H1 (cell line): ENCODE measurements around the gene SMARCE1. TPM values are rescaled to one million over a fixed set of nuclear protein-coding genes. Genes with fewer than 3 reads are reported as not detected.

ENCODE experiments used
- CTCF ChIA-PET: fragments of 300-600 bp; sonication (Branson Sonifier 250); formaldehyde crosslinking; loops from one replicate; lab custom pipeline; 2021; ENCODE audit not compliant: partially characterized antibody; lab: Charles Lee
- POLR2A ChIA-PET: fragments of 300-600 bp; sonication (Branson Sonifier 250); formaldehyde crosslinking; loops from one replicate; lab custom pipeline; 2021; ENCODE audit warnings: inconsistent platforms; ENCODE audit not compliant: partially characterized antibody; lab: Charles Lee
- DNase-seq, 2 experiments: peaks; one replicate each; pipeline versions ENCODE4 v3.0.0 to v3.0.0-alpha.2; 2010 to 2022; ENCODE audit warnings: low spot score in 2 of 2, low read depth in 1 of 2, mixed read lengths in 1 of 2
- FAIRE-seq: peaks from 2 replicates; lab custom pipeline; 2011; peaks lifted over from hg19 to GRCh38; lab: Jason Lieb, UNC
- H2AFZ ChIP-seq: 2 replicates; pipeline ENCODE4 v1.8.1; 2012; ENCODE audit warnings: low read length, inconsistent platforms
- H2AK5ac ChIP-seq: 2 replicates; pipeline ENCODE4 v1.6.1; 2013; ENCODE audit warnings: low read depth, low read length
- H2BK120ac ChIP-seq: replicated peaks from 2 replicates; pipeline ENCODE3; 2013; ENCODE audit warnings: low read depth, low read length, inconsistent platforms
- H2BK12ac ChIP-seq: 2 replicates; pipeline ENCODE4 v1.6.1; 2013; ENCODE audit warnings: low read depth, low read length
- H2BK15ac ChIP-seq: 2 replicates; pipeline ENCODE4 v1.6.1; 2013; ENCODE audit warnings: low read length
- H2BK20ac ChIP-seq: 2 replicates; pipeline ENCODE4 v1.6.1; 2013; ENCODE audit warnings: low read length
- H2BK5ac ChIP-seq: 2 replicates; pipeline ENCODE4 v1.6.1; 2013; ENCODE audit warnings: low read depth, low read length
- H3K14ac ChIP-seq: 2 replicates; pipeline ENCODE4 v1.6.1; 2013; ENCODE audit warnings: inconsistent platforms; ENCODE audit not compliant: insufficient read length
- H3K18ac ChIP-seq: 2 replicates; pipeline ENCODE4 v1.6.1; 2013; ENCODE audit warnings: low read length; ENCODE audit errors: extremely low read depth
- H3K23ac ChIP-seq: 2 replicates; pipeline ENCODE4 v1.6.1; 2013; ENCODE audit warnings: inconsistent platforms; ENCODE audit not compliant: insufficient read length
- H3K23me2 ChIP-seq: 2 replicates; pipeline ENCODE4 v1.6.1; 2013; ENCODE audit warnings: low read depth, low read length
- H3K27ac ChIP-seq: 2 replicates; pipeline ENCODE4 v1.6.1; 2011; ENCODE audit warnings: low read depth, low read length, inconsistent platforms
- H3K27me3 ChIP-seq, 4 experiments: replicated peaks in 1 of 4; 1 replicate in 1 of 4; 2 replicates in 3 of 4; pipeline versions ENCODE4 v1.6.1 to v1.8.1; 2011 to 2013; ENCODE audit warnings: low read length in 3 of 4, mild to moderate bottlenecking in 3 of 4, inconsistent platforms in 2 of 4, mixed read lengths in 2 of 4, moderate library complexity in 1 of 4; ENCODE audit not compliant: control insufficient read depth in 3 of 4, insufficient read depth in 3 of 4; ENCODE audit errors: extremely low read depth in 1 of 4
- H3K36me3 ChIP-seq, 4 experiments: 2 replicates each; pipeline versions ENCODE4 v1.6.1 to v1.8.1; 2011 to 2013; ENCODE audit warnings: mild to moderate bottlenecking in 4 of 4, low read length in 3 of 4, moderate library complexity in 2 of 4, control low read depth in 1 of 4, inconsistent platforms in 1 of 4; ENCODE audit not compliant: insufficient read depth in 4 of 4, control insufficient read depth in 2 of 4
- H3K4ac ChIP-seq: replicated peaks from 2 replicates; pipeline ENCODE3; 2013; ENCODE audit warnings: low read length, low read depth, mixed read lengths, inconsistent platforms; ENCODE audit not compliant: insufficient read length
- H3K4me1 ChIP-seq, 4 experiments: replicated peaks in 1 of 4; 1 replicate in 1 of 4; 2 replicates in 3 of 4; pipeline versions ENCODE4 v1.6.1 to v1.8.1; 2011 to 2013; ENCODE audit warnings: low read length in 3 of 4, inconsistent platforms in 2 of 4, mixed read lengths in 1 of 4; ENCODE audit not compliant: insufficient read depth in 4 of 4, control insufficient read depth in 3 of 4
- H3K4me2 ChIP-seq, 2 experiments: 2 replicates each; pipeline versions ENCODE4 v1.6.1 to v1.8.1; 2011 to 2013; ENCODE audit warnings: low read depth in 2 of 2, low read length in 2 of 2, control low read depth in 1 of 2, inconsistent platforms in 1 of 2, mild to moderate bottlenecking in 1 of 2; ENCODE audit not compliant: insufficient read depth in 1 of 2
- H3K4me3 ChIP-seq, 4 experiments: fragments of 200-600, 300-600 bp in 1 of 4; sonication (generic), shearing (Covaris generic), sonication (Bioruptor Twin) in 1 of 4; 2 replicates each; pipeline versions ENCODE4 v1.5.1 to v1.8.1; 2011 to 2016; ENCODE audit warnings: low read length in 4 of 4, low read depth in 3 of 4, control low read depth in 2 of 4, inconsistent platforms in 2 of 4, mild to moderate bottlenecking in 2 of 4, mixed read lengths in 1 of 4, moderate library complexity in 1 of 4; ENCODE audit not compliant: insufficient read depth in 2 of 4; ENCODE audit errors: extremely low read depth in 1 of 4
- H3K56ac ChIP-seq: replicated peaks from 2 replicates; pipeline ENCODE3; 2013; ENCODE audit warnings: low read depth, mild to moderate bottlenecking, mixed read lengths, low read length, inconsistent platforms; ENCODE audit not compliant: insufficient read length
- H3K79me1 ChIP-seq: 2 replicates; pipeline ENCODE4 v1.6.1; 2013; ENCODE audit warnings: low read depth, low read length, control low read depth
- H3K79me2 ChIP-seq, 2 experiments: 2 replicates each; pipeline versions ENCODE4 v1.6.1 to v1.8.1; 2012 to 2013; ENCODE audit warnings: low read length in 2 of 2, mild to moderate bottlenecking in 2 of 2, inconsistent platforms in 1 of 2; ENCODE audit not compliant: insufficient read depth in 2 of 2, control insufficient read depth in 1 of 2
- H3K9ac ChIP-seq, 4 experiments: replicated peaks in 1 of 4; 1 replicate in 1 of 4; 2 replicates in 3 of 4; pipeline versions ENCODE4 v1.6.1 to v1.8.1; 2011 to 2013; ENCODE audit warnings: low read depth in 3 of 4, low read length in 3 of 4, control low read depth in 2 of 4, mild to moderate bottlenecking in 2 of 4, moderate library complexity in 2 of 4, inconsistent platforms in 1 of 4; ENCODE audit errors: extremely low read depth in 1 of 4
- H3K9me3 ChIP-seq, 2 experiments: 2 replicates each; pipeline versions ENCODE4 v1.6.1 to v1.8.1; 2012 to 2013; ENCODE audit warnings: mild to moderate bottlenecking in 2 of 2, moderate library complexity in 2 of 2, control low read depth in 1 of 2, inconsistent platforms in 1 of 2, low read depth in 1 of 2, low read length in 1 of 2, mixed read lengths in 1 of 2; ENCODE audit not compliant: insufficient read depth in 2 of 2
- H4K20me1 ChIP-seq, 2 experiments: replicated peaks in 1 of 2; 2 replicates each; pipeline versions ENCODE3 to v1.8.1; 2011 to 2013; ENCODE audit warnings: inconsistent platforms in 2 of 2, low read length in 2 of 2, mild to moderate bottlenecking in 1 of 2; ENCODE audit not compliant: insufficient read depth in 2 of 2, control insufficient read depth in 1 of 2
- H4K5ac ChIP-seq: 2 replicates; pipeline ENCODE4 v1.6.1; 2013; ENCODE audit warnings: low read length, low read depth, mixed read lengths, inconsistent platforms; ENCODE audit not compliant: insufficient read length
- H4K8ac ChIP-seq: 2 replicates; pipeline ENCODE4 v1.8.0; 2013; ENCODE audit warnings: mild to moderate bottlenecking, moderate library complexity, low read length, inconsistent platforms; ENCODE audit not compliant: insufficient read depth; ENCODE audit errors: extremely low read depth
- H4K91ac ChIP-seq: replicated peaks from 2 replicates; pipeline ENCODE3; 2013; ENCODE audit warnings: low read length, mixed read lengths, inconsistent platforms; ENCODE audit not compliant: insufficient read length
- ASH2L ChIP-seq: fragments of 200-600, 300-600 bp; sonication (generic); IDR thresholded peaks from one replicate; pipeline ENCODE4 v1.7.1; 2017; ENCODE audit warnings: low read length
- CBX5 ChIP-seq: fragments of 300-800, 300-1000 bp; sonication (generic); IDR thresholded peaks from 2 replicates; pipeline ENCODE4 v1.7.1; 2016; ENCODE audit warnings: antibody characterized with exemption, low read length, low read depth
- EGR1 ChIP-seq: IDR thresholded peaks from 2 replicates; pipeline ENCODE4 v1.6.1; 2011; ENCODE audit warnings: low read depth, low read length, borderline replicate concordance
- EP300 ChIP-seq, 2 experiments: IDR thresholded peaks; 1 replicate in 1 of 2; 2 replicates in 1 of 2; pipeline ENCODE4 v1.6.1; 2011 to 2012; ENCODE audit warnings: low read depth in 2 of 2, low read length in 2 of 2, mild to moderate bottlenecking in 2 of 2, borderline replicate concordance in 1 of 2, inconsistent platforms in 1 of 2, moderate library complexity in 1 of 2
- EZH2 ChIP-seq: fragments of 200-600 bp; sonication (generic); IDR thresholded peaks from 2 replicates; pipeline ENCODE4 v1.7.1; 2012; ENCODE audit warnings: low read depth, mild to moderate bottlenecking, moderate library complexity, low read length, inconsistent platforms; ENCODE audit not compliant: severe bottlenecking
- GABPA ChIP-seq: IDR thresholded peaks from 2 replicates; pipeline ENCODE4 v1.6.1; 2011; ENCODE audit warnings: mild to moderate bottlenecking, low read length, moderate library complexity, borderline replicate concordance; ENCODE audit not compliant: insufficient read depth
- KDM5A ChIP-seq: fragments of 200-600 bp; IDR thresholded peaks from 2 replicates; pipeline ENCODE4 v1.7.1; 2012; ENCODE audit warnings: mild to moderate bottlenecking, low read length, inconsistent platforms, mixed read lengths
- MAFK ChIP-seq: IDR thresholded peaks from 2 replicates; pipeline ENCODE4 v1.6.1; 2012; ENCODE audit warnings: low read depth, mild to moderate bottlenecking, improper control_type of control experiment, low read length
- YY1 ChIP-seq: IDR thresholded peaks from 2 replicates; pipeline ENCODE4 v1.6.1; 2011; ENCODE audit warnings: low read depth, mild to moderate bottlenecking, low read length
- WGBS, 2 experiments: shearing (Covaris generic) in 1 of 2; methylation state at CpG; one replicate each; pipeline versions ENCODE4 v1.1.6 to v1.1.7; 2013 to 2015; ENCODE audit warnings: low lambda C conversion rate in 2 of 2, mixed read lengths in 2 of 2, inconsistent platforms in 1 of 2, low coverage in 1 of 2, missing lambda C conversion rate in 1 of 2; ENCODE audit not compliant: insufficient replicate concordance in 2 of 2, insufficient coverage in 1 of 2, insufficient read length in 1 of 2; ENCODE audit errors: extremely low coverage in 1 of 2, missing lambda C conversion rate in 1 of 2; 5-methylcytosine and 5-hydroxymethylcytosine counted together
- polyA plus RNA-seq, 7 experiments: library from polyadenylated mRNA; depleted of rRNA in 3 of 7; stranded (reverse) in 5 of 7; unstranded in 2 of 7; fragments of >200 nt in 5 of 7; fragments of 200-250 nt in 2 of 7; gene quantifications; 1 replicate in 5 of 7; 2 replicates in 1 of 7; 4 replicates in 1 of 7; pipeline versions ENCODE4 v1.2.1 to v1.2.3, GENCODE V29; 2011 to 2013; ENCODE audit warnings: missing spikeins in 2 of 7, mixed read lengths in 2 of 7
- total RNA-seq: library from RNA; stranded (reverse); fragmentation: NEBNext Ultra II Directional; extraction: Animal tissue kit (Norgen Biotek cat#: 25700); gene quantifications from 2 replicates; pipeline ENCODE4 v1.2.1, GENCODE V29; 2021
- TF ChIP-seq, protein P1 (sequence below): IDR thresholded peaks from 2 replicates; pipeline ENCODE4 v1.6.1; 2011; ENCODE audit warnings: low read depth, mild to moderate bottlenecking, low read length; ENCODE audit not compliant: insufficient read depth
- TF ChIP-seq, protein P2 (sequence below), 3 experiments: IDR thresholded peaks; 1 replicate in 2 of 3; 2 replicates in 1 of 3; pipeline versions ENCODE4 v1.5.1 to v1.6.1; 2011; ENCODE audit warnings: low read length in 3 of 3, mild to moderate bottlenecking in 3 of 3, inconsistent platforms in 2 of 3, low read depth in 1 of 3, moderate library complexity in 1 of 3; ENCODE audit not compliant: insufficient read depth in 1 of 3; ENCODE audit errors: control extremely low read depth in 1 of 3

SMARCE1 gene
- total and polyA plus RNA-seq, 2 of the 8 experiments (the other 6 are each of a cell fraction or from before 2014, with no cell fraction given), result 30.7 to 131 TPM

DNA sequence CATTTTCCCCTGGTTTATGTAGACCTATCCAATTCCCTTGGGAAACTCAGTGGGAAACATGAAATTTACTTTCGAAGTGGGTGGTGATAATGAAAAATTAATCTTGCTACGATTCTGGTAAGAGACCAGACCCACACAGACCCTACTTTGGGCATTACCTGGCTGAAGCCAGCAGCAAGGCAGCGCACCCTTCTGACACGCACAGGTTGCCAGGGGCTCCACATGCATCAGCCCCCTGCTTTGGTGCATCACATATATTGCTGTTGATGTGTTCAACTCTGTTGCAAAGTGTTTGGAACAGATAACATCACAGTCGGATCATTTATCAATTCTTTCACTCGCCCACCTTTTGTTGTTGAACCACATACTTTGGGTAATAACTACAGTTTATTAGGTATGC, 26.6 kb downstream of the SMARCE1 start:
- Histone ChIP-seq H4K8ac (no peak overlapping the region), H3K27ac (no peak overlapping the region), H2BK12ac (no peak overlapping the region), H2BK5ac (no peak overlapping the region), H2BK15ac (no peak overlapping the region), H2AK5ac (no peak overlapping the region), H3K4me1 (no peaks in the 10 kb centered on the region; a peak in 1 of 7 replicates), H3K9me3 (no peaks in the 10 kb centered on the region), H3K36me3 (no peaks in the 10 kb centered on the region), H3K23me2 (no peaks in the 10 kb centered on the region), H4K20me1 (no peaks in the 10 kb centered on the region), H3K9ac (no peak overlapping the region), H3K79me2 (no peaks in the 10 kb centered on the region), H4K91ac (no peak overlapping the region), H3K56ac (no peak overlapping the region), H2BK120ac (no peak overlapping the region), H3K79me1 (no peaks in the 10 kb centered on the region), H4K5ac (no peak overlapping the region), H3K23ac (no peak overlapping the region), H3K18ac (no peak overlapping the region), H2BK20ac (no peak overlapping the region), H2AFZ (no peak overlapping the region), H3K4me2 (no peak overlapping the region), H3K4me3 (no peak overlapping the region), H3K27me3 (no peaks in the 10 kb centered on the region), H3K14ac (no peak overlapping the region), H3K4ac (no peak overlapping the region)
- no peak for FAIRE-seq
- ChIA-PET CTCF (interaction anchor here (0.6 to 2.6 kb wide), 7 partner anchors 25 to 418 kb away, joined by 3 to 17 read pairs (median 3); no protein-coding TSS in a partner anchor), POLR2A (interaction anchor here (0.6 to 1.8 kb wide), 3 partner anchors 8 to 232 kb away, joined by 3 to 5 read pairs (median 4); partner anchors contain the start of gene SMARCE1)
- 88% methylated on average over 6 of the region's 6 CpGs; no CpG with 5 or more reads in 1 of the 2 experiments for WGBS, 2 experiments
- no peak for DNase-seq
- TF ChIP-seq CBX5, result no peak
- TF ChIP-seq YY1, result no peak
- TF ChIP-seq KDM5A, result no peak
- TF ChIP-seq EZH2, result no peak
- no peak for TF ChIP-seq EGR1
- TF ChIP-seq ASH2L, result no peak
- TF ChIP-seq, protein P1, sequence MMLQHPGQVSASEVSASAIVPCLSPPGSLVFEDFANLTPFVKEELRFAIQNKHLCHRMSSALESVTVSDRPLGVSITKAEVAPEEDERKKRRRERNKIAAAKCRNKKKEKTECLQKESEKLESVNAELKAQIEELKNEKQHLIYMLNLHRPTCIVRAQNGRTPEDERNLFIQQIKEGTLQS, result no peak
- TF ChIP-seq, protein P2, sequence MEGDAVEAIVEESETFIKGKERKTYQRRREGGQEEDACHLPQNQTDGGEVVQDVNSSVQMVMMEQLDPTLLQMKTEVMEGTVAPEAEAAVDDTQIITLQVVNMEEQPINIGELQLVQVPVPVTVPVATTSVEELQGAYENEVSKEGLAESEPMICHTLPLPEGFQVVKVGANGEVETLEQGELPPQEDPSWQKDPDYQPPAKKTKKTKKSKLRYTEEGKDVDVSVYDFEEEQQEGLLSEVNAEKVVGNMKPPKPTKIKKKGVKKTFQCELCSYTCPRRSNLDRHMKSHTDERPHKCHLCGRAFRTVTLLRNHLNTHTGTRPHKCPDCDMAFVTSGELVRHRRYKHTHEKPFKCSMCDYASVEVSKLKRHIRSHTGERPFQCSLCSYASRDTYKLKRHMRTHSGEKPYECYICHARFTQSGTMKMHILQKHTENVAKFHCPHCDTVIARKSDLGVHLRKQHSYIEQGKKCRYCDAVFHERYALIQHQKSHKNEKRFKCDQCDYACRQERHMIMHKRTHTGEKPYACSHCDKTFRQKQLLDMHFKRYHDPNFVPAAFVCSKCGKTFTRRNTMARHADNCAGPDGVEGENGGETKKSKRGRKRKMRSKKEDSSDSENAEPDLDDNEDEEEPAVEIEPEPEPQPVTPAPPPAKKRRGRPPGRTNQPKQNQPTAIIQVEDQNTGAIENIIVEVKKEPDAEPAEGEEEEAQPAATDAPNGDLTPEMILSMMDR (IDR thresholded peaks at IDR 0.05; ENCODE audit: control extremely low read depth in 1 of 3, insufficient read depth in 1 of 3, low read depth in 1 of 3, low read length in 3 of 3), result no peak
- TF ChIP-seq GABPA, result no peak
- no peak for TF ChIP-seq MAFK
- no peak for TF ChIP-seq EP300 (IDR thresholded peaks at IDR 0.05; ENCODE audit: borderline replicate concordance in 1 of 2, low read depth in 2 of 2, low read length in 2 of 2)
